HEK293 (cell line): ENCODE measurements around the gene TMEM87B.

ENCODE experiments used
- ZSCAN30 ChIP-seq: fragments of 450-650 bp; IDR thresholded peaks from 2 replicates; pipeline ENCODE4 v1.5.1; 2018; ENCODE audit warnings: missing biosample characterization, mild to moderate bottlenecking, missing genetic modification characterization, moderate library complexity
- TF ChIP-seq, protein P1 (sequence below): fragments of 450-650 bp; formaldehyde crosslinking; IDR thresholded peaks from 2 replicates; pipeline ENCODE4 v1.5.1; 2016; ENCODE audit warnings: missing biosample characterization, missing genetic modification characterization

DNA sequence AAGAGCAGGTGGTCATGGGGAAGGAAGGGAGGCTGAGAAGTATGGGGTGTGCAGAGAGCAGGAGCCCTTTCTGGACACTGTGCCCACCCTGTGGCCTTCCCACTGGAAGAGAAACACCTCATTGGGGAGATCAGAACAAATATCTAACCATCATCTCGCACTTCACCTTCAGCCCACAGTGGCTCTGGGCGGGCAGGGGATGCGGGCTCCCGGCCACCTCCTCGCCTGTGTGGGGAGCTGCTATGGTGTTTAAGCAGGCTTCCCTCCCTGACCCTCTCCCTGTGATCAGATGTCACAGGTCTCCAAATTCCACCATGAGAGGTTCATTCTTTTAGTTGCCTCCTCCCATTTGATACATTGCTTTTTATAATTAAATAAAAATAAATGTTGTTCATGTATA is 88.1 kb downstream of the TMEM87B start:
- TF ChIP-seq, protein P1, sequence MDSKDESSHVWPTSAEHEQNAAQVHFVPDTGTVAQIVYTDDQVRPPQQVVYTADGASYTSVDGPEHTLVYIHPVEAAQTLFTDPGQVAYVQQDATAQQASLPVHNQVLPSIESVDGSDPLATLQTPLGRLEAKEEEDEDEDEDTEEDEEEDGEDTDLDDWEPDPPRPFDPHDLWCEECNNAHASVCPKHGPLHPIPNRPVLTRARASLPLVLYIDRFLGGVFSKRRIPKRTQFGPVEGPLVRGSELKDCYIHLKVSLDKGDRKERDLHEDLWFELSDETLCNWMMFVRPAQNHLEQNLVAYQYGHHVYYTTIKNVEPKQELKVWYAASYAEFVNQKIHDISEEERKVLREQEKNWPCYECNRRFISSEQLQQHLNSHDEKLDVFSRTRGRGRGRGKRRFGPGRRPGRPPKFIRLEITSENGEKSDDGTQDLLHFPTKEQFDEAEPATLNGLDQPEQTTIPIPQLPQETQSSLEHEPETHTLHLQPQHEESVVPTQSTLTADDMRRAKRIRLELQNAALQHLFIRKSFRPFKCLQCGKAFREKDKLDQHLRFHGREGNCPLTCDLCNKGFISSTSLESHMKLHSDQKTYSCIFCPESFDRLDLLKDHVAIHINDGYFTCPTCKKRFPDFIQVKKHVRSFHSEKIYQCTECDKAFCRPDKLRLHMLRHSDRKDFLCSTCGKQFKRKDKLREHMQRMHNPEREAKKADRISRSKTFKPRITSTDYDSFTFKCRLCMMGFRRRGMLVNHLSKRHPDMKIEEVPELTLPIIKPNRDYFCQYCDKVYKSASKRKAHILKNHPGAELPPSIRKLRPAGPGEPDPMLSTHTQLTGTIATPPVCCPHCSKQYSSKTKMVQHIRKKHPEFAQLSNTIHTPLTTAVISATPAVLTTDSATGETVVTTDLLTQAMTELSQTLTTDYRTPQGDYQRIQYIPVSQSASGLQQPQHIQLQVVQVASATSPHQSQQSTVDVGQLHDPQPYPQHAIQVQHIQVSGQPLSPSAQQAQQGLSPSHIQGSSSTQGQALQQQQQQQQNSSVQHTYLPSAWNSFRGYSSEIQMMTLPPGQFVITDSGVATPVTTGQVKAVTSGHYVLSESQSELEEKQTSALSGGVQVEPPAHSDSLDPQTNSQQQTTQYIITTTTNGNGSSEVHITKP (tag by site-specific recombination) = no peak
- no peak for TF ChIP-seq ZSCAN30 (tag by site-specific recombination)
